Measurements from ENCODE around the gene PCDH18.
"Not testable (repeated sequence)": the region's sequence is repeated elsewhere in the genome, so short reads cannot be mapped to it uniquely, and the experiment has no call there.

PCDH18 gene

GRCh38 chr4:137541181-137541580 lies 8.9 kb upstream of the PCDH18 start:
- H3K9ac ChIP-seq (ENCODE audit: low read length in 2 of 2) = no peak overlapping the region
- no peak overlapping the region for H3K27ac ChIP-seq (ENCODE audit: low read length)
- no peaks in the 10 kb centered on the region for H3K27me3 ChIP-seq (ENCODE audit: control insufficient read depth in 1 of 2, insufficient read depth in 2 of 2, low read length in 2 of 2)
- H3K4me3 ChIP-seq (ENCODE audit: low read length in 2 of 2) = no peak overlapping the region
- no peaks in the 10 kb centered on the region for H3K36me3 ChIP-seq (ENCODE audit: control insufficient read depth in 2 of 2, insufficient read depth in 2 of 2, low read length in 2 of 2)
- H3K9me3 ChIP-seq (ENCODE audit: control insufficient read depth in 2 of 2, low read length in 2 of 2) = no peaks in the 10 kb centered on the region
- H3K4me1 ChIP-seq (ENCODE audit: control insufficient read depth, insufficient read depth, low read length) = peaks cover 13% of the 10 kb centered on the region

- Histone ChIP-seq H3K4me1 (ENCODE audit: control insufficient read depth, insufficient read depth, low read length) (peaks cover 9% of the 10 kb centered on the region), H3K27me3 (ENCODE audit: control insufficient read depth in 1 of 2, insufficient read depth in 2 of 2, low read length in 2 of 2) (no peaks in the 10 kb centered on the region), H3K4me3 (ENCODE audit: low read length in 2 of 2) (no peak overlapping the region)
Measured at GRCh38 chr4:137540356-137540755, 8.1 kb upstream of the PCDH18 start.

GRCh38 chr4:137538526-137538925 lies 6.2 kb upstream of the PCDH18 start:
- Histone ChIP-seq H3K27me3 (ENCODE audit: control insufficient read depth in 1 of 2, insufficient read depth in 2 of 2, low read length in 2 of 2) (no peaks in the 10 kb centered on the region), H3K4me3 (ENCODE audit: low read length in 2 of 2) (no peak overlapping the region), H3K27ac (ENCODE audit: low read length) (no peak overlapping the region), H3K9ac (ENCODE audit: low read length in 2 of 2) (no peak overlapping the region), H3K9me3 (ENCODE audit: control insufficient read depth in 2 of 2, low read length in 2 of 2) (no peaks in the 10 kb centered on the region), H3K36me3 (ENCODE audit: control insufficient read depth in 2 of 2, insufficient read depth in 2 of 2, low read length in 2 of 2) (no peaks in the 10 kb centered on the region), H3K4me1 (ENCODE audit: control insufficient read depth, insufficient read depth, low read length) (peaks cover 5% of the 10 kb centered on the region)

More at GRCh38 chr4:137540356-137540755, 8.1 kb upstream of the PCDH18 start:
- Histone ChIP-seq H3K36me3 (ENCODE audit: control insufficient read depth in 2 of 2, insufficient read depth in 2 of 2, low read length in 2 of 2) (no peaks in the 10 kb centered on the region), H3K9ac (ENCODE audit: low read length in 2 of 2) (no peak overlapping the region), H3K27ac (ENCODE audit: low read length) (no peak overlapping the region), H3K9me3 (ENCODE audit: control insufficient read depth in 2 of 2, low read length in 2 of 2) (no peaks in the 10 kb centered on the region)

- not testable (repeated sequence) for H3K4me1 ChIP-seq (ENCODE audit: control insufficient read depth, insufficient read depth, low read length); H3K4me3 ChIP-seq (ENCODE audit: low read length in 2 of 2); H3K9ac ChIP-seq (ENCODE audit: low read length in 2 of 2); H3K36me3 ChIP-seq (ENCODE audit: control insufficient read depth in 2 of 2, insufficient read depth in 2 of 2, low read length in 2 of 2); H3K27ac ChIP-seq (ENCODE audit: low read length); H3K27me3 ChIP-seq (ENCODE audit: control insufficient read depth in 1 of 2, insufficient read depth in 2 of 2, low read length in 2 of 2); H3K9me3 ChIP-seq (ENCODE audit: control insufficient read depth in 2 of 2, low read length in 2 of 2)
Measured at GRCh38 chr4:137537807-137538206, 5.5 kb upstream of the PCDH18 start.

- H3K27ac ChIP-seq (ENCODE audit: low read length) = no peak overlapping the region
- H3K27me3 ChIP-seq (ENCODE audit: control insufficient read depth in 1 of 2, insufficient read depth in 2 of 2, low read length in 2 of 2) = no peaks in the 10 kb centered on the region
- no peak overlapping the region for H3K9ac ChIP-seq (ENCODE audit: low read length in 2 of 2)
- no peaks in the 10 kb centered on the region for H3K36me3 ChIP-seq (ENCODE audit: control insufficient read depth in 2 of 2, insufficient read depth in 2 of 2, low read length in 2 of 2)
- no peaks in the 10 kb centered on the region for H3K9me3 ChIP-seq (ENCODE audit: control insufficient read depth in 2 of 2, low read length in 2 of 2)
- no peak overlapping the region for H3K4me3 ChIP-seq (ENCODE audit: low read length in 2 of 2)
- H3K4me1 ChIP-seq (ENCODE audit: control insufficient read depth, insufficient read depth, low read length) = no peaks in the 10 kb centered on the region
Measured at GRCh38 chr4:137536789-137537561, 4.7 kb upstream of the PCDH18 start.

GRCh38 chr4:137535718-137536117 lies 3.4 kb upstream of the PCDH18 start:
- Histone ChIP-seq H3K27me3 (ENCODE audit: control insufficient read depth in 1 of 2, insufficient read depth in 2 of 2, low read length in 2 of 2) (no peaks in the 10 kb centered on the region), H3K4me3 (ENCODE audit: low read length in 2 of 2) (no peak overlapping the region), H3K4me1 (ENCODE audit: control insufficient read depth, insufficient read depth, low read length) (no peaks in the 10 kb centered on the region), H3K9ac (ENCODE audit: low read length in 2 of 2) (no peak overlapping the region), H3K36me3 (ENCODE audit: control insufficient read depth in 2 of 2, insufficient read depth in 2 of 2, low read length in 2 of 2) (no peaks in the 10 kb centered on the region), H3K9me3 (ENCODE audit: control insufficient read depth in 2 of 2, low read length in 2 of 2) (no peaks in the 10 kb centered on the region), H3K27ac (ENCODE audit: low read length) (no peak overlapping the region)

- Histone ChIP-seq H3K9me3 (ENCODE audit: control insufficient read depth in 2 of 2, low read length in 2 of 2) (no peaks in the 10 kb centered on the region), H3K9ac (ENCODE audit: low read length in 2 of 2) (no peak overlapping the region), H3K27ac (ENCODE audit: low read length) (no peak overlapping the region), H3K27me3 (ENCODE audit: control insufficient read depth in 1 of 2, insufficient read depth in 2 of 2, low read length in 2 of 2) (no peaks in the 10 kb centered on the region), H3K36me3 (ENCODE audit: control insufficient read depth in 2 of 2, insufficient read depth in 2 of 2, low read length in 2 of 2) (no peaks in the 10 kb centered on the region), H3K4me1 (ENCODE audit: control insufficient read depth, insufficient read depth, low read length) (peaks cover 6% of the 10 kb centered on the region), H3K4me3 (ENCODE audit: low read length in 2 of 2) (no peak overlapping the region)
Measured at GRCh38 chr4:137534516-137534915, 2.2 kb upstream of the PCDH18 start.

- Histone ChIP-seq H3K27ac (ENCODE audit: low read length) (no peak overlapping the region), H3K4me3 (ENCODE audit: low read length in 2 of 2) (peak overlapping the region; percentile 34 to 91), H3K36me3 (ENCODE audit: control insufficient read depth in 2 of 2, insufficient read depth in 2 of 2, low read length in 2 of 2) (no peaks in the 10 kb centered on the region), H3K4me1 (ENCODE audit: control insufficient read depth, insufficient read depth, low read length) (peaks cover 7% of the 10 kb centered on the region), H3K9me3 (ENCODE audit: control insufficient read depth in 2 of 2, low read length in 2 of 2) (no peaks in the 10 kb centered on the region), H3K9ac (ENCODE audit: low read length in 2 of 2) (no peak overlapping the region), H3K27me3 (ENCODE audit: control insufficient read depth in 1 of 2, insufficient read depth in 2 of 2, low read length in 2 of 2) (no peaks in the 10 kb centered on the region)
Measured at GRCh38 chr4:137533855-137534254, 1.6 kb upstream of the PCDH18 start.

GRCh38 chr4:137532869-137533236 lies 559 bp upstream of the PCDH18 start:
- no peaks in the 10 kb centered on the region for H3K36me3 ChIP-seq (ENCODE audit: control insufficient read depth in 2 of 2, insufficient read depth in 2 of 2, low read length in 2 of 2)
- H3K9me3 ChIP-seq (ENCODE audit: control insufficient read depth in 2 of 2, low read length in 2 of 2) = no peaks in the 10 kb centered on the region
- no peaks in the 10 kb centered on the region for H3K27me3 ChIP-seq (ENCODE audit: control insufficient read depth in 1 of 2, insufficient read depth in 2 of 2, low read length in 2 of 2)
- H3K27ac ChIP-seq (ENCODE audit: low read length) = peak overlapping the region; percentile 31
- peak overlapping the region; percentile 86 to 91 for H3K4me3 ChIP-seq (ENCODE audit: low read length in 2 of 2)
- peaks cover 7% of the 10 kb centered on the region for H3K4me1 ChIP-seq (ENCODE audit: control insufficient read depth, insufficient read depth, low read length)
- H3K9ac ChIP-seq (ENCODE audit: low read length in 2 of 2) = peak overlapping the region; percentile 7 to 72

GRCh38 chr4:137531168-137531985 lies 917 bp downstream of the PCDH18 start:
- peak overlapping the region; percentile 86 to 91 for H3K4me3 ChIP-seq (ENCODE audit: low read length in 2 of 2)
- H3K9ac ChIP-seq (ENCODE audit: low read length in 2 of 2) = peak overlapping the region; percentile 72 to 73
- H3K9me3 ChIP-seq (ENCODE audit: control insufficient read depth in 2 of 2, low read length in 2 of 2) = no peaks in the 10 kb centered on the region
- H3K4me1 ChIP-seq (ENCODE audit: control insufficient read depth, insufficient read depth, low read length) = peaks cover 8% of the 10 kb centered on the region
- no peaks in the 10 kb centered on the region for H3K36me3 ChIP-seq (ENCODE audit: control insufficient read depth in 2 of 2, insufficient read depth in 2 of 2, low read length in 2 of 2)
- H3K27me3 ChIP-seq (ENCODE audit: control insufficient read depth in 1 of 2, insufficient read depth in 2 of 2, low read length in 2 of 2) = no peaks in the 10 kb centered on the region
- peak overlapping the region; percentile 31 for H3K27ac ChIP-seq (ENCODE audit: low read length)

GRCh38 chr4:137530176-137530575 lies 2.1 kb downstream of the PCDH18 start:
- Histone ChIP-seq H3K4me1 (ENCODE audit: control insufficient read depth, insufficient read depth, low read length) (peaks cover 9% of the 10 kb centered on the region), H3K9me3 (ENCODE audit: control insufficient read depth in 2 of 2, low read length in 2 of 2) (no peaks in the 10 kb centered on the region), H3K27ac (ENCODE audit: low read length) (peak overlapping the region; percentile 25), H3K9ac (ENCODE audit: low read length in 2 of 2) (peak overlapping the region; percentile 15 to 22), H3K4me3 (ENCODE audit: low read length in 2 of 2) (peak overlapping the region; percentile 86 to 91), H3K36me3 (ENCODE audit: control insufficient read depth in 2 of 2, insufficient read depth in 2 of 2, low read length in 2 of 2) (no peaks in the 10 kb centered on the region), H3K27me3 (ENCODE audit: control insufficient read depth in 1 of 2, insufficient read depth in 2 of 2, low read length in 2 of 2) (no peaks in the 10 kb centered on the region)
